GM21423 (cell line): Measurements from ENCODE around the gene XRN1.
A peak's percentile ranks its signal among the peaks of the same experiment; 100 is the strongest.
"Not testable (repeated sequence)": the region's sequence is repeated elsewhere in the genome, so short reads cannot be mapped to it uniquely, and the experiment has no call there.

Experiments
- ATAC-seq: cut with Tn5 transposase; IDR thresholded peaks from one replicate; pipeline ENCODE4 v1.9.1; 2021; ENCODE audit warnings: mild to moderate bottlenecking, moderate library complexity; ENCODE audit not compliant: unreplicated experiment

The XRN1 gene

GRCh38 chr3:142439499-142440220 is 8.2 kb downstream of the XRN1 start:
- ATAC-seq: not testable (repeated sequence)

GRCh38 chr3:142438096-142438495 is 9.7 kb downstream of the XRN1 start:
- not testable (repeated sequence) for ATAC-seq

- ATAC-seq: no peak
Measured at GRCh38 chr3:142436951-142437585, 10.8 kb downstream of the XRN1 start.

- no peak for ATAC-seq
Measured at GRCh38 chr3:142434503-142434902, 13.3 kb downstream of the XRN1 start.

GRCh38 chr3:142433110-142433509 is 14.7 kb downstream of the XRN1 start:
- peak; percentile 74 for ATAC-seq

GRCh38 chr3:142429582-142429981 is 18.3 kb downstream of the XRN1 start:
- no peak for ATAC-seq

GRCh38 chr3:142424754-142425153 is 23.1 kb downstream of the XRN1 start:
- ATAC-seq: no peak

GRCh38 chr3:142418926-142419592 is 28.8 kb downstream of the XRN1 start:
- ATAC-seq: no peak

GRCh38 chr3:142417302-142417701 is 30.5 kb downstream of the XRN1 start:
- ATAC-seq: no peak

GRCh38 chr3:142400537-142400936 is 47.3 kb downstream of the XRN1 start:
- ATAC-seq: not testable (repeated sequence)

GRCh38 chr3:142394921-142395622 is 52.8 kb downstream of the XRN1 start:
- no peak for ATAC-seq

- ATAC-seq: no peak
Measured at GRCh38 chr3:142385078-142385477, 62.8 kb downstream of the XRN1 start.

- no peak for ATAC-seq
Measured at GRCh38 chr3:142374687-142375086, 73.2 kb downstream of the XRN1 start.

- not testable (repeated sequence) for ATAC-seq
Measured at GRCh38 chr3:142369576-142369975, 78.3 kb downstream of the XRN1 start.

GRCh38 chr3:142366434-142366833 is 81.4 kb downstream of the XRN1 start:
- ATAC-seq: no peak

GRCh38 chr3:142363936-142364467 is 83.8 kb downstream of the XRN1 start:
- ATAC-seq: no peak

GRCh38 chr3:142363433-142363832 is 84.4 kb downstream of the XRN1 start:
- ATAC-seq: not testable (repeated sequence)

- ATAC-seq: no peak
Measured at GRCh38 chr3:142359367-142359766, 88.5 kb downstream of the XRN1 start.

- no peak for ATAC-seq
Measured at GRCh38 chr3:142356818-142357217, 91.0 kb downstream of the XRN1 start.

- ATAC-seq: peak; percentile 43
Measured at GRCh38 chr3:142355692-142356091, 92.1 kb downstream of the XRN1 start.

GRCh38 chr3:142354076-142354475 is 93.8 kb downstream of the XRN1 start:
- ATAC-seq: no peak
